ENCODE measurements around the gene IKBIP. TPM values are rescaled to one million over a fixed set of nuclear protein-coding genes. Genes with fewer than 3 reads are reported as not detected.
A peak's percentile ranks its signal among the peaks of the same experiment; 100 is the strongest.

The IKBIP gene, protein sequence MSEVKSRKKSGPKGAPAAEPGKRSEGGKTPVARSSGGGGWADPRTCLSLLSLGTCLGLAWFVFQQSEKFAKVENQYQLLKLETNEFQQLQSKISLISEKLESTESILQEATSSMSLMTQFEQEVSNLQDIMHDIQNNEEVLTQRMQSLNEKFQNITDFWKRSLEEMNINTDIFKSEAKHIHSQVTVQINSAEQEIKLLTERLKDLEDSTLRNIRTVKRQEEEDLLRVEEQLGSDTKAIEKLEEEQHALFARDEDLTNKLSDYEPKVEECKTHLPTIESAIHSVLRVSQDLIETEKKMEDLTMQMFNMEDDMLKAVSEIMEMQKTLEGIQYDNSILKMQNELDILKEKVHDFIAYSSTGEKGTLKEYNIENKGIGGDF
- total RNA-seq (2014; rRNA removed; shearing (Covaris generic)): 43.8 and 50.4 TPM in 2 replicates

DNA sequence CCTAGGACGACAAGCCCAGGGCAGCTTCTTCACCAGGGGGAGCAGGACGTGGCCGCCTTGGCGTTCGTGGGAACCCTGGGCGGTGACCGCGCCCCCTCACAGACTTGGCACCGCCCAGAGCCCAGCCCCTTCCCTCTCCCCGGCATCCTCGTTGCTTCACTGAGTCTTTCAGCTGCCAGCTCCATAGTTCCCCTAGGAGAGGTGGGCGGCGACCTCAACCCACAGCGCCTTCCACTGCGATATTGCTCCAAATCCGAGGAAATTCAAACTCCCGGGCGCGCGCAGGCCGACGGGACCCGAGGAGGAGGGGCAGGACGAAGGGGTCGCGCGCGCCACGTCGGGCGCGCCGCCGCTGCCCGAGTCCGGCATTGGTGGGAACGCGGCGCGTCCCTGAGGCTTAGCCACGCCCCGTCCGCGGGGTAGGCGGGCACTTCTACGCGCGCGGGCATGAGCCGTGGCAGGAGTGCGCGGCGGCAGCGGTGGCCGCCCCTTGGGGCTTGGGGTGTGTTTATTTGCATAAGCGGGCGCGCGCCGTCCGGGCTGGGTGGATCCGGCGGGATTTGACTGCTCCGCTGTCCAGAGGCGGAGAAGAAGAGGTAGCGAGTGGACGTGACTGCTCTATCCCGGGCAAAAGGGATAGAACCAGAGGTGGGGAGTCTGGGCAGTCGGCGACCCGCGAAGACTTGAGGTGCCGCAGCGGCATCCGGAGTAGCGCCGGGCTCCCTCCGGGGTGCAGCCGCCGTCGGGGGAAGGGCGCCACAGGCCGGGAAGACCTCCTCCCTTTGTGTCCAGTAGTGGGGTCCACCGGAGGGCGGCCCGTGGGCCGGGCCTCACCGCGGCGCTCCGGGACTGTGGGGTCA is at the start of gene IKBIP, which contains the start of gene APAF1:
Gene IKBIP, minus strand, starts transcription at position 77 of the 860 bp plus-strand sequence. CDS start 87 bp downstream, outside the sequence.
Gene APAF1, plus strand, starts transcription at position 579 of the 860 bp plus-strand sequence. CDS start 3,070 bp downstream, outside the sequence.
- in situ Hi-C loops (cut with HindIII; ENCODE audit: low sequenced_read_pairs): no loop called here
- peak; percentile 93 for DNase-seq (ENCODE audit: low spot score)

GRCh38 chr12:98691351-98691750 is 46.8 kb upstream of the IKBIP start:
- in situ Hi-C loops (cut with HindIII; ENCODE audit: low sequenced_read_pairs): no loop called here

DNA sequence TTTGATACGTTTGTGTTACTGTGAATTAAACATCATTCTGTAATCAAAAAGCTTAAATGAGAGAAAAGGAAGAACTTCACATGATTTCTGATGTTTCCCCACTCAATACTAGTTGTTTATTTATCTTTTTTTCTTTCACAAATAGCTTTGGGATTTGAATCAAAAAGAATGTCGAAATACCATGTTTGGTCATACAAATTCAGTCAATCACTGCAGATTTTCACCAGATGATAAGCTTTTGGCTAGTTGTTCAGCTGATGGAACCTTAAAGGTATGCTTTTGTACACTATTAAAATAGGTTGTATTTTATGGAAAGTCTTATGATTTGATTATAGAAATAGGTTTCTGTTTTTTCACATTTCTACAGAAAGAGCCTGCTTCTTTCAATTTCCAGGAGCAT is 42.0 kb upstream of the IKBIP start:
- no peak for DNase-seq (ENCODE audit: low spot score)
- in situ Hi-C loops (cut with HindIII; ENCODE audit: low sequenced_read_pairs): no loop called here

More at GRCh38 chr12:98691351-98691750, 46.8 kb upstream of the IKBIP start:
- no peak for DNase-seq (ENCODE audit: low spot score)

GRCh38 chr12:98684199-98684598 is 39.6 kb upstream of the IKBIP start:
- no peak for DNase-seq (ENCODE audit: low spot score)
- in situ Hi-C loops (cut with HindIII; ENCODE audit: low sequenced_read_pairs): no loop called here

GRCh38 chr12:98679611-98680005 is 35.0 kb upstream of the IKBIP start:
- DNase-seq (ENCODE audit: low spot score): no peak
- in situ Hi-C loops (cut with HindIII; ENCODE audit: low sequenced_read_pairs): no loop called here

- DNase-seq (ENCODE audit: low spot score): no peak
- in situ Hi-C loops (cut with HindIII; ENCODE audit: low sequenced_read_pairs): no loop called here
Observed at GRCh38 chr12:98678946-98679610, 34.5 kb upstream of the IKBIP start.

GRCh38 chr12:98678236-98678945 is 33.8 kb upstream of the IKBIP start:
- no peak for DNase-seq (ENCODE audit: low spot score)
- in situ Hi-C loops (cut with HindIII; ENCODE audit: low sequenced_read_pairs): no loop called here

DNA sequence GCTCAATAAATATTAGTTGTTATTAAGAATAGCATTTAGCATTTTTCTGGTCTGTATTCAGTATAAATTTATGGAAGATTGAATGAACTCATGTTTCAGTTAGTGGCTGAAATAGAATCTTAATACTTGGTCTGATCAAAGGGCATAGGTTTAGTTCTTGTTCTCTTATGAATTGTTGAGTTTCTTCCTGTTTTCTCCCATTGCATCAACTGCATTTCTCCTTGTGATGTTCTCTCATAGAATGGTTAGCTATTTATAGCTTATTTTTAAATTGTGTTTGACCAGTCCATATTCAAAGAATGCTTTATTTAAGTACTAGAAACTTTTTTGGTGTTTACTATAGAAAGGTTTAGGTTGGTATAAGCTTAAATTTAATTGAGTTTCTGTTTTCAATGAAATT is 30.3 kb upstream of the IKBIP start:
- in situ Hi-C loops (cut with HindIII; ENCODE audit: low sequenced_read_pairs): no loop called here
- DNase-seq (ENCODE audit: low spot score): no peak

- in situ Hi-C loops (cut with HindIII; ENCODE audit: low sequenced_read_pairs): no loop called here
- DNase-seq (ENCODE audit: low spot score): no peak
Observed at GRCh38 chr12:98671459-98671858, 26.9 kb upstream of the IKBIP start.

GRCh38 chr12:98669751-98670150 is 25.2 kb upstream of the IKBIP start:
- in situ Hi-C loops (cut with HindIII; ENCODE audit: low sequenced_read_pairs): no loop called here

DNA sequence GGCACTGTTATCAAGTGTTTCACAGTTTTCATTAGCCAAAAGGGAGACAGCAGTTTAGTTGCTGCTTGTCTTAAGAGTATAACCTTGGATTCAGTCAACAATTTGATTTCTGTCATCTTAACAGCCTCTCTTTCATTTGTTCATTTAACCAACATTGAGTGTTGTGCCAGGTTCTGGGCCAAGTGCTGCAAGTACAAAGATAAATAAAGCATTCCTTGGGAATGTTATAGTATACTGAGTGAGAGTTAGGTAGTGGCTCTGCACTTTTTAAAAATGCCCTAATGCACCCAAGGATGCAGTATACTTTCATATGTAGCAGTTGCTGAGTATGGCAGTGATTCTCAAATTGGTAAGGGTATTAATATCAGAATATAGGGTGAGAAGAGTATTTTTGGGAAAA is 15.9 kb upstream of the IKBIP start:
- DNase-seq (ENCODE audit: low spot score): no peak
- in situ Hi-C loops (cut with HindIII; ENCODE audit: low sequenced_read_pairs): no loop called here

More at GRCh38 chr12:98669751-98670150, 25.2 kb upstream of the IKBIP start:
- DNase-seq (ENCODE audit: low spot score): no peak

- in situ Hi-C loops (cut with HindIII; ENCODE audit: low sequenced_read_pairs): no loop called here
- DNase-seq (ENCODE audit: low spot score): no peak
Observed at GRCh38 chr12:98656289-98657101, 11.9 kb upstream of the IKBIP start.

GRCh38 chr12:98653866-98654493 is 9.4 kb upstream of the IKBIP start:
- in situ Hi-C loops (cut with HindIII; ENCODE audit: low sequenced_read_pairs): no loop called here
- DNase-seq (ENCODE audit: low spot score): peak; percentile 53

GRCh38 chr12:98651328-98651727 is 6.7 kb upstream of the IKBIP start:
- in situ Hi-C loops (cut with HindIII; ENCODE audit: low sequenced_read_pairs): no loop called here

DNA sequence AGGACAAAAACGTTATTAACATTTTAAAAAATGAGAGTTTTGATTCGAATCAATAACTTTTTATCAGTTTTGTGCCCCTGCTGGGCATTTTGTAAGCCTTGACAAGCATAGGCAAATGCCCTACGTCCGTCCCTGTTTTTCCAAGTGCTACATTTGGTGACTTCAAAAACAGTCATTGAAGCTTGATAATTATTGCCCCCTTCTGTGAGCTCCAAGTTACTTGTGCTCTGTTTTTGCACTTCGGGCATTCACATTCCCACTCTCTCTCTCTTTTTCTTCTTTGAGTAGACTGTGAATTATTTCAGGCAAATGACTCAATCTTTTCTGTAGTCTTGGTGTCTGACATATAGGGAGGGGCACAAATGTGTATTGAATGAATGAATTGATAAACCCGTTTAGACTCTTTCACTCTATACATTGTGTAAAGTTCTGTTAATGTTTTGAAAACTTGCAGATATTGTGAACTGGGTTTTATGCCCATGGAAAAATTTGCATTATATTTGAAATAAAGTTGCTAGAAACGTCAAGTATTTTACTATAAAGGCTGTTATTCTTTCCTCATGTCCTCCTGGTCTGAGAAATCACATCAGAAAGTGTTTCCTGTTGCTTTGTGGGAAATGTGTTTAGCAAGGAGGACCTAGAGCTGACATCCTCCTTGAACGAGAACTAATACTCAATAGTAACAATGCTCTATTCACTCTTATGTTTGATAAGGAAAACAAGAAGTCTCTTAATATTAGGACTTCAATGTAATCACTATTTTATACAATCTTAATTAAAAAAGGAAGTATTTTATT is 1.9 kb upstream of the IKBIP start:
- in situ Hi-C loops (cut with HindIII; ENCODE audit: low sequenced_read_pairs): no loop called here
- peak; percentile 16 for DNase-seq (ENCODE audit: low spot score)

More at GRCh38 chr12:98651328-98651727, 6.7 kb upstream of the IKBIP start:
- DNase-seq (ENCODE audit: low spot score): no peak

GRCh38 chr12:98645572-98646067 is 1.0 kb upstream of the IKBIP start:
- peak; percentile 53 for DNase-seq (ENCODE audit: low spot score)
- in situ Hi-C loops (cut with HindIII; ENCODE audit: low sequenced_read_pairs): no loop called here

- no peak for DNase-seq (ENCODE audit: low spot score)
- in situ Hi-C loops (cut with HindIII; ENCODE audit: low sequenced_read_pairs): no loop called here
Observed at GRCh38 chr12:98644433-98644711, 216 bp downstream of the IKBIP start.

All from G401 (cell line).